HEK293T (cell line): ENCODE data around the gene TMEM207.

Experiments
- CTCF ChIA-PET: fragments of 350-600 bp; formaldehyde crosslinking; extraction: SDS; loops from one replicate; lab custom pipeline; 2021; ENCODE audit warnings: antibody characterized with exemption, inconsistent platforms; lab: Yijun Ruan, JAX
- POLR2A ChIA-PET: fragments of 350-600 bp; formaldehyde crosslinking; extraction: SDS; loops from one replicate; lab custom pipeline; 2020; ENCODE audit warnings: antibody characterized with exemption, inconsistent platforms; lab: Yijun Ruan, JAX
- DNase-seq: peaks from one replicate; pipeline ENCODE4 v3.0.0; 2012; ENCODE audit warnings: mixed read lengths; ENCODE audit errors: extremely low spot score
- ARNT ChIP-seq: fragments of 450-650 bp; IDR thresholded peaks from 2 replicates; pipeline ENCODE4 v1.6.1; 2017; ENCODE audit warnings: mild to moderate bottlenecking
- BHLHE40 ChIP-seq: fragments of 450-650 bp; IDR thresholded peaks from 2 replicates; pipeline ENCODE4 v1.6.1; 2016; ENCODE audit warnings: mild to moderate bottlenecking, moderate library complexity, borderline replicate concordance
- CTBP1 ChIP-seq: fragments of 450-650 bp; IDR thresholded peaks from 2 replicates; pipeline ENCODE4 v1.6.1; 2016; ENCODE audit warnings: borderline replicate concordance
- ELF4 ChIP-seq: fragments of 450-650 bp; IDR thresholded peaks from 2 replicates; pipeline ENCODE4 v1.6.1; 2017; ENCODE audit warnings: antibody characterized with exemption
- FOXA1 ChIP-seq: fragments of 450-650 bp; IDR thresholded peaks from 2 replicates; pipeline ENCODE4 v1.6.1; 2016; ENCODE audit warnings: mild to moderate bottlenecking
- FOXK2 ChIP-seq: fragments of 450-650 bp; IDR thresholded peaks from 2 replicates; pipeline ENCODE4 v1.6.1; 2016; ENCODE audit warnings: mild to moderate bottlenecking
- FOXM1 ChIP-seq: fragments of 450-650 bp; IDR thresholded peaks from 2 replicates; pipeline ENCODE4 v1.6.1; 2017; ENCODE audit warnings: mild to moderate bottlenecking, borderline replicate concordance
- HDGF ChIP-seq: fragments of 450-650 bp; IDR thresholded peaks from 2 replicates; pipeline ENCODE4 v1.6.1; 2017; ENCODE audit warnings: antibody characterized with exemption, borderline replicate concordance
- L3MBTL2 ChIP-seq: fragments of 450-650 bp; conservative IDR thresholded peaks from 2 replicates; pipeline ENCODE4 v1.6.1; 2016; ENCODE audit warnings: mild to moderate bottlenecking
- LEF1 ChIP-seq: fragments of 450-650 bp; IDR thresholded peaks from 2 replicates; pipeline ENCODE4 v1.6.1; 2017; ENCODE audit warnings: mild to moderate bottlenecking, borderline replicate concordance
- NFRKB ChIP-seq: fragments of 450-650 bp; IDR thresholded peaks from 2 replicates; pipeline ENCODE4 v1.6.1; 2016; ENCODE audit warnings: mild to moderate bottlenecking, moderate library complexity
- SP1 ChIP-seq: fragments of 450-650 bp; IDR thresholded peaks from 2 replicates; pipeline ENCODE4 v1.6.1; 2017
- SUZ12 ChIP-seq: fragments of 450-650 bp; IDR thresholded peaks from 2 replicates; pipeline ENCODE4 v1.6.1; 2016; ENCODE audit warnings: mild to moderate bottlenecking
- TARDBP ChIP-seq: fragments of 450-650 bp; IDR thresholded peaks from 2 replicates; pipeline ENCODE4 v1.6.1; 2016
- ZNF384 ChIP-seq: fragments of 450-650 bp; IDR thresholded peaks from 2 replicates; pipeline ENCODE4 v1.6.1; 2016
- TF ChIP-seq, protein P1 (sequence below): fragments of 450-650 bp; IDR thresholded peaks from 2 replicates; pipeline ENCODE4 v1.6.1; 2016

Gene TMEM207

DNA sequence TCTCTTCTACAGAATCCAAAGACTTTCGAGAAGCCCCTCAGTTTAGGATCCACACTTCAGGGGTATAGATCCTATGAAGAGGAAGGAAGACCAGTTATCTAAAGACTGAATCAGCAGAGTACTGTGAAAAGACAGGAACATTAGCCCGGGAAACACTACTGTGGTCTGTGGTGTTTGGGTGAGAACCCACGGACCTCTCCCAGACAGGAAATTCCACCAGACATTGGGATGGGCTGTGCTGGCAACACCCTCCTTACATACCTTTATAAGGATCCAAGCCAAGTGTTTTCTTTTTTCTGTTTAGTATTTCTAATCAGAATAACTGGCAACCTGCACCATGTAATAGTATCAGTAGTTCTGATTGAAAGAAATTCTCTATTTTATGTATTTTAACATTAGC lies 14.1 kb downstream of the TMEM207 start:
- no peak for DNase-seq

DNA sequence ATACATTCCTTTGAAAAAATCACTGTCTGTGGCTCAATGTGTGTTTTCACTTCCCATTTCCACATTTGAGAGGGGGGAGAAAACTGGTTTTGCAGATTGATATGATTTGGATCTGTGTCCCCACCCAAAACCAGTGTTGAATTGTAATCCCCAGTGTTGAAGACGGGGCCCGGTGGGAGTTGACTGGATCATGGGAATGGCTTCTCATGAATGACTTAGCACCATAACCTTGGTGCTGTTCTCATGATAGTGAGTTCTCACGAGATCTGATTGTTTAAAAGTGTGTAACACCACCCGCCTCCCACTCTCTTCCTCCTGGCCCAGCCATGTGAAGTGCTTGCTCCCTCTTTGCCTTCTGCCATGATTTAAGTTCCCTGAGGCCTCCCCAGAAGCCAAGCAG lies 16.1 kb downstream of the TMEM207 start:
- CTCF ChIA-PET, result no interaction called here
- no peak for TF ChIP-seq SUZ12
- POLR2A ChIA-PET, result no interaction called here
- DNase-seq, result no peak

More for the DNA sequence above, 14.1 kb downstream of the TMEM207 start:
- ChIA-PET CTCF (no interaction called here), POLR2A (no interaction called here)
- no peak for TF ChIP-seq FOXA1
- no peak for TF ChIP-seq FOXM1
- no peak for TF ChIP-seq HDGF
- no peak for TF ChIP-seq CTBP1
- no peak for TF ChIP-seq L3MBTL2
- TF ChIP-seq, protein P1, sequence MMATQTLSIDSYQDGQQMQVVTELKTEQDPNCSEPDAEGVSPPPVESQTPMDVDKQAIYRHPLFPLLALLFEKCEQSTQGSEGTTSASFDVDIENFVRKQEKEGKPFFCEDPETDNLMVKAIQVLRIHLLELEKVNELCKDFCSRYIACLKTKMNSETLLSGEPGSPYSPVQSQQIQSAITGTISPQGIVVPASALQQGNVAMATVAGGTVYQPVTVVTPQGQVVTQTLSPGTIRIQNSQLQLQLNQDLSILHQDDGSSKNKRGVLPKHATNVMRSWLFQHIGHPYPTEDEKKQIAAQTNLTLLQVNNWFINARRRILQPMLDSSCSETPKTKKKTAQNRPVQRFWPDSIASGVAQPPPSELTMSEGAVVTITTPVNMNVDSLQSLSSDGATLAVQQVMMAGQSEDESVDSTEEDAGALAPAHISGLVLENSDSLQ, result no peak
- TF ChIP-seq ELF4, result no peak
- TF ChIP-seq LEF1, result no peak
- no peak for TF ChIP-seq BHLHE40

DNA sequence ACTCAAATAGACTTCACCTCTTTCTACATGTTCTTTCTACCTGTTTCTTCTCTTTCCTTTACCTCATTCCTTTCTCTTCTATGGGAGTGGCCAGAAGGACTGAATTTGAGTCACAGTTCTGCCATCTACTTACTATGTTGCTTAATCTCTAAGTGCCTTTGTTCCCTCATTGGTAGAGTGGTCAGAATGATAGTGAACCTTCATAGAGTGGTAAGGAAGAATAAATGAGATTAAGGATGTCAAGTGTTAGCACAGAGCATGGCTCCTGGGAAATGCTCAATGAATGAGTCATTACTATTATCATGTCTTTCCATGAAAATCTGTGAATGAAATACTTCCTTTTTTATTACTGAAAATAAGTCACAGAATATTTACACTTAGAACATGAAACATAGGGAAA lies 17.5 kb downstream of the TMEM207 start:
- DNase-seq, result no peak
- CTCF ChIA-PET, result no interaction called here
- no peak for TF ChIP-seq FOXA1
- no peak for TF ChIP-seq ZNF384
- TF ChIP-seq TARDBP, result no peak
- no peak for TF ChIP-seq L3MBTL2
- no peak for TF ChIP-seq FOXM1
- no peak for TF ChIP-seq FOXK2
- POLR2A ChIA-PET, result no interaction called here

DNA sequence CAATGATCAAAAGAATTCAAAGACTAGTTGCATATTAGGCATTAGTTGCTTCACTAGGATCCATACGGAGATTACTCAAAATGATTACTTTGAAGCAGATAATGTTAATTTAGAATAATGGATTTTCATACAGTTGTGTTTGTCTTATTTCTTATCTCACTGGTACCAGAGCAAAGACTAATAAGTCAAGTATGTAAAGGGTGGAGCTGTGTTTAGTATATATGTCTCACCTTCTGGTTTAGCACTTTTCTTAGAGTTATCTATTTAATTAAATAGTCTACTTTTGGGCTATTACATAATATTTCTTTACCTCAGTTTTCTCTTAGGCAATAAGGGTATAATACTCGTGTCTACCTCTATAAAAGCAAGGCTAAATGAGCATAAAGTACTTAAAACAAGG lies 18.8 kb downstream of the TMEM207 start:
- TF ChIP-seq CTBP1 (no peak), FOXA1 (no peak), SUZ12 (no peak), ARNT (no peak), SP1 (no peak), ELF4 (no peak), FOXM1 (no peak), NFRKB (no peak), ZNF384 (no peak), FOXK2 (no peak), L3MBTL2 (no peak), HDGF (no peak), LEF1 (no peak), BHLHE40 (no peak), TARDBP (no peak)
- TF ChIP-seq, protein P1, result no peak
- CTCF ChIA-PET, result no interaction called here
- no peak for DNase-seq
- POLR2A ChIA-PET, result no interaction called here

DNA sequence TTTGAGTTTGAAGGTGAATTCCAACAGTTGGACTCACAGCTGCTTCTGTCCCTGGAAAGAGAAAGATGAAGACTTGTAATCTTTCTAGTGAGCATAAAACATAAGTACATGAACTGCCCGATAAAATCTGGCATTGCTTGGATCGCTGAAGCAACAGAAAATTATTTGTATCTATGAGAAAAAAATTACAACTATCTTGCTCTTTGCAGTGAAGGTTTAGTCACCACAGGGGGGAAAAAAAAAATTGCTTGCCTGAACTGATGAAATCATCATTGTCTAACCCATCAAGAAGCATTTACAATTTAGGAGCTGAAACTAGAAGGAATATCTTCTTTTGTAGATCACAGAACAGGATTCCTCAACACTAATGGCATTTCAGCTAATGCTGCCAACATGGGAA lies 20.0 kb downstream of the TMEM207 start:
- no peak for DNase-seq
- no peak for TF ChIP-seq FOXK2
- TF ChIP-seq, protein P1, result no peak
- no peak for TF ChIP-seq SP1
- TF ChIP-seq L3MBTL2, result no peak
- no peak for TF ChIP-seq FOXM1
- TF ChIP-seq ELF4, result no peak
- TF ChIP-seq NFRKB, result no peak
- no peak for TF ChIP-seq LEF1
- TF ChIP-seq ZNF384, result no peak
- TF ChIP-seq FOXA1, result no peak
- TF ChIP-seq BHLHE40, result no peak
- TF ChIP-seq ARNT, result no peak
- no peak for TF ChIP-seq CTBP1
- ChIA-PET POLR2A (no interaction called here), CTCF (no interaction called here)

DNA sequence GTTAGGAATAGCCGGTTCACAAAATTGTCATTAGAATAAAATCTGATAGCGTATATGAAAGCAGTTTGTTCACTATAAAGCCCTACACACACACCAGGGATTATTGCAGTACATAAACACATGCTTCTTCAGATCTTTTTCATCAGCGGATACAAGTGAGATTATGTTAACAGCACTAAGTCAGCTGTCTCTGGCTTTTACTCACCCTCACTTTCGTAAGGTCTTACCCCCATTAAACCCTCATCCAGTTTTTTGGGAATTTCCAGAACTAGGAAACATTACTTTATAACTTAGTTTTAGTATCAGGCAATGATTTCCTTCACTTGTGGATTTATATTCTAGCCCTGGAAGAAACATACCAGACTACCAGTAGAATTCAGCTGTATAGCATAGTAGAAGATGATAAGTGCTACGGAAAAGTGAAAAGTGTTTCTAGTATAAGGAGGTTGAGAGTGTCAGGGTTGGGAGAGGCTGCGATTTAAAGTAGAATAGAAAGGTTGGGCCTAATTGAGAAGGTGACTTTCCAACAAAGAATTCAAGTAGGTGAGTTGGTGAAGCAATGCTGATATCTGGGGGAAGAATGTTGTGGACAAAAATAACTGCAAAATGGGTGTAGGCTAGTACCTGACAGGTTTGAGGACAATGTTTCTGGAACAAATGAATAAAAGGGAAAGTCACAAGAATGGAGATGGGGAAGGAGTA lies 22.7 kb downstream of the TMEM207 start:
- ChIA-PET POLR2A (no interaction called here), CTCF (no interaction called here)
- DNase-seq, result no peak
- TF ChIP-seq SUZ12 (no peak), TARDBP (no peak), NFRKB (no peak), LEF1 (no peak), ZNF384 (no peak), FOXK2 (no peak), FOXA1 (no peak), FOXM1 (no peak), ARNT (no peak), HDGF (no peak), SP1 (no peak), CTBP1 (no peak), L3MBTL2 (no peak), ELF4 (no peak)
- TF ChIP-seq, protein P1, result no peak
